GM11168 (cell line): ENCODE measurements around the gene LRRC45.

Source experiments
- in situ Hi-C: fragments of 300-500 bp; cut with MboI; formaldehyde crosslinking; loops from one replicate; pipeline ENCODE4 v1.12.0; 2022; ENCODE audit warnings: low sequenced_read_pairs; ENCODE audit not compliant: unreplicated experiment

Gene LRRC45

GRCh38 chr17:81993729-81994592 is 29.1 kb upstream of the LRRC45 start:
- in situ Hi-C loops: no loop called here

GRCh38 chr17:81994593-81995462 is 28.3 kb upstream of the LRRC45 start:
- in situ Hi-C loops: no loop called here

GRCh38 chr17:81995463-81996231 is 27.5 kb upstream of the LRRC45 start:
- in situ Hi-C loops: no loop called here

- in situ Hi-C loops: no loop called here
These were observed 26.8 kb upstream of the LRRC45 start for GRCh38 chr17:81996232-81996756.

- in situ Hi-C loops: no loop called here
These were observed 26.2 kb upstream of the LRRC45 start for GRCh38 chr17:81996757-81997441.

GRCh38 chr17:81998212-81998611 is 24.9 kb upstream of the LRRC45 start:
- in situ Hi-C loops: no loop called here

- in situ Hi-C loops: no loop called here
These were observed 24.2 kb upstream of the LRRC45 start for GRCh38 chr17:81998691-81999438.

- in situ Hi-C loops: no loop called here
These were observed 23.5 kb upstream of the LRRC45 start for GRCh38 chr17:81999587-81999975.

GRCh38 chr17:81999976-82000802 is 22.9 kb upstream of the LRRC45 start:
- in situ Hi-C loops: no loop called here

- in situ Hi-C loops: no loop called here
These were observed 22.1 kb upstream of the LRRC45 start for GRCh38 chr17:82000803-82001570.

GRCh38 chr17:82001571-82002056 is 21.5 kb upstream of the LRRC45 start:
- in situ Hi-C loops: no loop called here

GRCh38 chr17:82003411-82004381 is 19.4 kb upstream of the LRRC45 start:
- in situ Hi-C loops: no loop called here

- in situ Hi-C loops: no loop called here
These were observed 18.3 kb upstream of the LRRC45 start for GRCh38 chr17:82004517-82005455.

- in situ Hi-C loops: no loop called here
These were observed 17.3 kb upstream of the LRRC45 start for GRCh38 chr17:82005701-82006348.
